Heart right ventricle (tissue), 16 donors: Measurements from ENCODE around the gene PBOV1. TPM values are rescaled to one million over a fixed set of nuclear protein-coding genes. Genes with fewer than 3 reads are reported as not detected.
"Not testable (repeated sequence)": the region's sequence is repeated elsewhere in the genome, so short reads cannot be mapped to it uniquely, and the experiment has no call there.

Source experiments
- ATAC-seq, 8 donors: fragments of 200-7000 bp; cut with Tn5 transposase; one replicate each; pipeline ENCODE4 v1.9.1; 2020; ENCODE audit warnings: mild to moderate bottlenecking in 8 of 8, moderate library complexity in 8 of 8, moderate number of reproducible peaks in 1 of 8
- DNase-seq, 2 donors: peaks; one replicate each; pipeline ENCODE4 v3.0.0-alpha.2; 2020
- H3K27ac ChIP-seq, 10 donors: fragments of 200-600 bp; sonication (generic) in 2 of 10; one replicate each; pipeline versions ENCODE4 v1.5.0 to v1.8.0; 2020 to 2022; ENCODE audit warnings: mild to moderate bottlenecking in 3 of 10
- H3K27me3 ChIP-seq, 7 donors: fragments of 200-600 bp; one replicate each; pipeline ENCODE4 v1.8.0; 2021 to 2022; ENCODE audit warnings: mild to moderate bottlenecking in 2 of 7
- H3K36me3 ChIP-seq, 9 donors: fragments of 200-600 bp; sonication (generic) in 1 of 9; one replicate each; pipeline versions ENCODE4 v1.5.0 to v1.8.0; 2020 to 2022; ENCODE audit warnings: mild to moderate bottlenecking in 2 of 9
- H3K4me1 ChIP-seq, 9 donors: fragments of 200-600 bp; sonication (generic) in 1 of 9; one replicate each; pipeline versions ENCODE4 v1.5.0 to v1.8.0; 2020 to 2022; ENCODE audit warnings: mild to moderate bottlenecking in 4 of 9
- H3K4me3 ChIP-seq, 10 donors: fragments of 200-600 bp; sonication (generic) in 2 of 10; one replicate each; pipeline versions ENCODE4 v1.5.0 to v1.8.0; 2020 to 2022; ENCODE audit warnings: mild to moderate bottlenecking in 7 of 10, moderate library complexity in 2 of 10
- H3K9me3 ChIP-seq, 11 donors: fragments of 200-600 bp in 10 of 11; sonication (generic) in 2 of 11; one replicate each; pipeline versions ENCODE4 v1.5.0 to v1.8.0; 2013 to 2022; ENCODE audit warnings: mild to moderate bottlenecking in 2 of 11, control low read depth in 1 of 11, moderate library complexity in 1 of 11
- CTCF ChIP-seq, 9 donors: fragments of 200-600 bp; sonication (generic) in 2 of 9; IDR thresholded peaks; one replicate each; pipeline versions ENCODE4 v1.5.0 to v1.8.0; 2021 to 2022; ENCODE audit warnings: antibody characterized with exemption in 9 of 9, mild to moderate bottlenecking in 5 of 9, moderate library complexity in 1 of 9
- WGBS, 2 donors: extraction: QIAGEN DNeasy Blood & Tissue Kit; methylation state at CpG; one replicate each; pipeline ENCODE4 v1.1.7; 2013; ENCODE audit warnings: inconsistent platforms in 1 of 2; 5-methylcytosine and 5-hydroxymethylcytosine counted together
- intact Hi-C, 10 donors: fragments of 100-400 bp; cut with DNase I; formaldehyde crosslinking; loops; one replicate each; pipeline versions ENCODE4 v1.11.1 to v1.14.2; 2022
- polyA plus RNA-seq, 2 donors: library from polyadenylated mRNA; stranded (reverse); fragments of 200-250 nt; gene quantifications; one replicate each; pipeline ENCODE4 v1.2.3, GENCODE V29; 2013
- total RNA-seq, 10 donors: library from RNA; stranded (reverse); fragmentation: NEBNext Ultra II Directional in 3 of 10; extraction: Animal tissue kit (Norgen Biotek cat#: 25700) in 3 of 10; gene quantifications; one replicate each; pipeline versions ENCODE4 v1.2.1 to v1.2.4, GENCODE V29; 2021 to 2023
- donor health status: Arrhythmogenic right ventricular cardiomyopathy.
- donor health status: ischemic (EF 13 %, LVEDD 7.1; RV severe dilation, severe dysfunction).
- donor health status: healthy with polysubstance abuse.
- donor health status: DM: no; HTN: yes; CAD: no.
- donor health status: DM: no; HTN: no; CAD: no.
- donor health status: ischemic (EF 25% LVEDD 6.9; RV normal size, moderate dysfunction).
- donor health status: ischemic (EF 25% LVEDD 5.7; RV mildly dilated, moderate dysfunction).
- donor health status: healthy.
- donor health status: DM: yes; HTN: yes; CAD: no.
- donor health status: Ischemic cardiomyopathy.
- donor health status: ischemic (EF 35%, LVEDD 5.7; RV mildly dilated, moderate dysfunction).
- donor health status: nonischemic (EF 11% LVEDD 7.7; RV severe dilation, severe dysfunction).
- donor health status: DM: yes; HTN: yes; CAD: no.
- donor health status: PGD.
- donor health status: ischemic (EF 29% LVEDD 5.4; RV normal size, mild dysfunction).
- donor health status: nonischemic (EF 23%, LVEDD 6.1; RV moderate dilation, normal function).

PBOV1 gene
- total and polyA plus RNA-seq, 12 donors: not detected

GRCh38 chr6:138215093-138215782, 3.1 kb downstream of the PBOV1 start:
- ATAC-seq: no peak
- no peak overlapping the region for H3K27ac ChIP-seq
- H3K36me3 ChIP-seq: no peaks in the 10 kb centered on the region
- H3K4me3 ChIP-seq: no peak overlapping the region
- H3K27me3 ChIP-seq: no peaks in the 10 kb centered on the region
- no peak for DNase-seq
- intact Hi-C loops: loop anchor here in 1 of 10 donors (10.0 kb wide), 1 partner anchor 100 kb away; no protein-coding TSS in a partner anchor
- TF ChIP-seq CTCF (IDR thresholded peaks at IDR 0.05): no peak
- WGBS, 2 donors: 63 to 68% methylated on average over 7 of the region's 7 CpGs
- H3K4me1 ChIP-seq: no peaks in the 10 kb centered on the region
- H3K9me3 ChIP-seq: no peaks in the 10 kb centered on the region

- intact Hi-C loops: loop anchor here in 1 of 10 donors (10.0 kb wide), 1 partner anchor 98 kb away; no protein-coding TSS in a partner anchor
- not testable (repeated sequence) for DNase-seq, H3K9me3 ChIP-seq, ATAC-seq, H3K27ac ChIP-seq, H3K27me3 ChIP-seq, H3K36me3 ChIP-seq, H3K4me3 ChIP-seq, H3K4me1 ChIP-seq
- 95% methylated on average over 2 of the region's 2 CpGs for WGBS, 2 donors
Observed at GRCh38 chr6:138212530-138212929, 5.8 kb downstream of the PBOV1 start.

- 75 to 85% methylated on average over 5 of the region's 5 CpGs for WGBS, 2 donors
- intact Hi-C loops: loop anchor here in 1 of 10 donors (10.0 kb wide), 1 partner anchor 97 kb away; no protein-coding TSS in a partner anchor
- no peaks in the 10 kb centered on the region for H3K36me3 ChIP-seq
- no peaks in the 10 kb centered on the region for H3K27me3 ChIP-seq
- no peak for DNase-seq
- no peak for TF ChIP-seq CTCF (IDR thresholded peaks at IDR 0.05)
- no peak for ATAC-seq
- H3K27ac ChIP-seq: no peak overlapping the region
- H3K4me3 ChIP-seq: no peak overlapping the region
- no peaks in the 10 kb centered on the region for H3K9me3 ChIP-seq
- peaks cover 0 to 7% (median 0%) of the 10 kb centered on the region in 9 donors for H3K4me1 ChIP-seq
Observed at GRCh38 chr6:138211601-138212000, 6.7 kb downstream of the PBOV1 start.

GRCh38 chr6:138211048-138211581, 7.2 kb downstream of the PBOV1 start:
- Histone ChIP-seq H3K4me1 (peaks cover 0 to 12% (median 0%) of the 10 kb centered on the region in 9 donors), H3K27ac (no peak overlapping the region), H3K27me3 (no peaks in the 10 kb centered on the region), H3K36me3 (no peaks in the 10 kb centered on the region), H3K4me3 (no peak overlapping the region), H3K9me3 (no peaks in the 10 kb centered on the region)
- DNase-seq: no peak
- intact Hi-C loops: loop anchor here in 1 of 10 donors (10.0 kb wide), 1 partner anchor 96 kb away; no protein-coding TSS in a partner anchor
- 86 to 88% methylated on average over 2 of the region's 2 CpGs for WGBS, 2 donors
- TF ChIP-seq CTCF (IDR thresholded peaks at IDR 0.05): peak in 1 of 9 donors; percentile 22
- ATAC-seq: no peak

- no peak for TF ChIP-seq CTCF (IDR thresholded peaks at IDR 0.05)
- peak in 3 of 8 donors; percentile 29 to 55 (median 47) for ATAC-seq
Observed at GRCh38 chr6:138206862-138207261, 11.4 kb downstream of the PBOV1 start.

More at GRCh38 chr6:138206862-138207261, 11.4 kb downstream of the PBOV1 start:
- H3K27me3 ChIP-seq: no peaks in the 10 kb centered on the region
- no peaks in the 10 kb centered on the region for H3K36me3 ChIP-seq
- no peaks in the 10 kb centered on the region for H3K9me3 ChIP-seq
- no peak overlapping the region for H3K4me3 ChIP-seq
- peaks cover 0 to 14% (median 7%) of the 10 kb centered on the region in 9 donors for H3K4me1 ChIP-seq
- no peak for DNase-seq
- H3K27ac ChIP-seq: peak overlapping the region in 6 of 10 donors; percentile 48 to 69 (median 60)
- intact Hi-C loops: no loop called here
